Measurements from ENCODE around the gene PLXDC1. TPM values are rescaled to one million over a fixed set of nuclear protein-coding genes. Genes with fewer than 3 reads are reported as not detected.

PLXDC1 gene
- total and polyA plus RNA-seq, 2 of the 13 experiments (the other 11 are each of a cell fraction or from before 2014, with no cell fraction given), result not detected

DNA sequence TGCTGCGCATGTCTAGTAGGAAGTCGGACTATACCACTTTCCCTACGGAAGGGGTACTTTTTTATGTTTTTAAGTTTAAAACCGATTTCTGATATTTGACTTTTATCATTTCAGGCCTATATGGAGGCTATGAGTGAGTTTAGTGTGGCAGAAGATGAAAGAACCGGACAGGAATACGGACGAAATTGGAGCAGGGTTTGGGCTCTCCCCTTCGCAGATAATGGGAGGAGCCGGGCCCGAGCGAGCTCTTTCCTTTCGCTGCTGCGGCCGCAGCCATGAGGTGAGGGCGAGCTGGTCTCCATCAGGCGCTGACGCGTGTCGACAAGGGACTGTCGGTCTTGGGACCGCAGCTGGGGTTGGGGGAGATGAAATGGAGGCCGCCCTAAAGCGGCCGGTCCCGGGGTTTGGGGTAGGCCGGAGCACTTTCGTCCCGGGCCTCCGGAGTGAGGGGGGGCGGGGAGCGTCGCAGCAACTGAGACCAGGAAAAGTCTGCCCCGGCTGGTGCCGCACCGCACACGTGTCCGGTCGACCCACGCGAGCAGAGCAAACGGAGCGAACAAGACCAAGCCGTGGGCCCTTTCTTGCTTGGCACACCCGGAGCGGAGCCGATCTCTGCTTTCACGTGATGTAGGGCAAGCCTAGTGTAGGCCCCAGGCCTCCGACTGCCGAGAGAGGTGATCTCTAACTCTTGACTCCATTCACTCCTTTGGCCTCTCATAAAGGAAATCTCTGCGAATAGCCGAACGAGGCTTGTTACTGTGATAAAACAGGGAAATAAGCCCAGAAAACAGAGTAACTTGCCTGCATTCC, 48.8 kb upstream of the PLXDC1 start, which contains the start of gene RPL19 (continued):
- TF ChIP-seq GFI1 (CRISPR knock-in tag; IDR thresholded peaks at IDR 0.05; ENCODE audit: borderline replicate concordance) (peak; percentile 16; the same call in 1 of the 2 replicates), ZNF7 (CRISPR knock-in tag; IDR thresholded peaks at IDR 0.05) (peak; percentile 57; the same call in 1 of the 2 replicates), ATF7-NPFF (CRISPR knock-in tag; IDR thresholded peaks at IDR 0.05; ENCODE audit: low read depth) (0 out of 2 replicates have a peak, but pooled peaks have one; percentile 33), ZNF792 (CRISPR knock-in tag; IDR thresholded peaks at IDR 0.05) (0 out of 2 replicates have a peak, but pooled peaks have one; percentile 37), ZNF773 (CRISPR knock-in tag; IDR thresholded peaks at IDR 0.05; ENCODE audit: borderline replicate concordance) (0 out of 2 replicates have a peak, but pooled peaks have one; percentile 24), PHF8 (CRISPR knock-in tag; IDR thresholded peaks at IDR 0.05) (peak; percentile 98), DNMT3B (CRISPR knock-in tag; conservative IDR thresholded peaks at IDR 0.05) (no peak), ZNF20 (CRISPR knock-in tag; IDR thresholded peaks at IDR 0.05) (peak; percentile 87; the same call in 1 of the 2 replicates), HIVEP1 (CRISPR knock-in tag; IDR thresholded peaks at IDR 0.05) (peak; percentile 81; the same call in 1 of the 2 replicates), ZNF607 (CRISPR knock-in tag; IDR thresholded peaks at IDR 0.05; ENCODE audit: borderline replicate concordance) (peak; percentile 11; the same call in 1 of the 2 replicates), TEAD3 (CRISPR knock-in tag; optimal IDR thresholded peaks at IDR 0.05; ENCODE audit: borderline replicate concordance) (peak; percentile 28), REPIN1 (CRISPR knock-in tag; IDR thresholded peaks at IDR 0.05; ENCODE audit: borderline replicate concordance, low read depth) (no peak; the same call in 1 of the 2 replicates), ETV5 (CRISPR knock-in tag; IDR thresholded peaks at IDR 0.05; ENCODE audit: borderline replicate concordance) (0 out of 2 replicates have a peak, but pooled peaks have one; percentile 5), RFX3 (CRISPR knock-in tag; IDR thresholded peaks at IDR 0.05) (no peak), ZSCAN20 (CRISPR knock-in tag; IDR thresholded peaks at IDR 0.05; ENCODE audit: borderline replicate concordance) (no peak), ZNF839 (CRISPR knock-in tag; IDR thresholded peaks at IDR 0.05; ENCODE audit: borderline replicate concordance) (peak; percentile 59; the same call in 1 of the 2 replicates), PITX1 (CRISPR knock-in tag; IDR thresholded peaks at IDR 0.05) (peak; percentile 75; the same call in 1 of the 2 replicates)
- TF ChIP-seq, protein P1, sequence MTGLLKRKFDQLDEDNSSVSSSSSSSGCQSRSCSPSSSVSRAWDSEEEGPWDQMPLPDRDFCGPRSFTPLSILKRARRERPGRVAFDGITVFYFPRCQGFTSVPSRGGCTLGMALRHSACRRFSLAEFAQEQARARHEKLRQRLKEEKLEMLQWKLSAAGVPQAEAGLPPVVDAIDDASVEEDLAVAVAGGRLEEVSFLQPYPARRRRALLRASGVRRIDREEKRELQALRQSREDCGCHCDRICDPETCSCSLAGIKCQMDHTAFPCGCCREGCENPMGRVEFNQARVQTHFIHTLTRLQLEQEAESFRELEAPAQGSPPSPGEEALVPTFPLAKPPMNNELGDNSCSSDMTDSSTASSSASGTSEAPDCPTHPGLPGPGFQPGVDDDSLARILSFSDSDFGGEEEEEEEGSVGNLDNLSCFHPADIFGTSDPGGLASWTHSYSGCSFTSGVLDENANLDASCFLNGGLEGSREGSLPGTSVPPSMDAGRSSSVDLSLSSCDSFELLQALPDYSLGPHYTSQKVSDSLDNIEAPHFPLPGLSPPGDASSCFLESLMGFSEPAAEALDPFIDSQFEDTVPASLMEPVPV (CRISPR knock-in tag; IDR thresholded peaks at IDR 0.05), result peak; percentile 76; the same call in 1 of the 2 replicates
- TF ChIP-seq, protein P2, sequence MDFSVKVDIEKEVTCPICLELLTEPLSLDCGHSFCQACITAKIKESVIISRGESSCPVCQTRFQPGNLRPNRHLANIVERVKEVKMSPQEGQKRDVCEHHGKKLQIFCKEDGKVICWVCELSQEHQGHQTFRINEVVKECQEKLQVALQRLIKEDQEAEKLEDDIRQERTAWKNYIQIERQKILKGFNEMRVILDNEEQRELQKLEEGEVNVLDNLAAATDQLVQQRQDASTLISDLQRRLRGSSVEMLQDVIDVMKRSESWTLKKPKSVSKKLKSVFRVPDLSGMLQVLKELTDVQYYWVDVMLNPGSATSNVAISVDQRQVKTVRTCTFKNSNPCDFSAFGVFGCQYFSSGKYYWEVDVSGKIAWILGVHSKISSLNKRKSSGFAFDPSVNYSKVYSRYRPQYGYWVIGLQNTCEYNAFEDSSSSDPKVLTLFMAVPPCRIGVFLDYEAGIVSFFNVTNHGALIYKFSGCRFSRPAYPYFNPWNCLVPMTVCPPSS (IDR thresholded peaks at IDR 0.05), result no peak
- TF ChIP-seq, protein P3, sequence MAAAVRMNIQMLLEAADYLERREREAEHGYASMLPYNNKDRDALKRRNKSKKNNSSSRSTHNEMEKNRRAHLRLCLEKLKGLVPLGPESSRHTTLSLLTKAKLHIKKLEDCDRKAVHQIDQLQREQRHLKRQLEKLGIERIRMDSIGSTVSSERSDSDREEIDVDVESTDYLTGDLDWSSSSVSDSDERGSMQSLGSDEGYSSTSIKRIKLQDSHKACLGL (CRISPR knock-in tag; IDR thresholded peaks at IDR 0.05), result peak; percentile 87
- TF ChIP-seq, protein P4, sequence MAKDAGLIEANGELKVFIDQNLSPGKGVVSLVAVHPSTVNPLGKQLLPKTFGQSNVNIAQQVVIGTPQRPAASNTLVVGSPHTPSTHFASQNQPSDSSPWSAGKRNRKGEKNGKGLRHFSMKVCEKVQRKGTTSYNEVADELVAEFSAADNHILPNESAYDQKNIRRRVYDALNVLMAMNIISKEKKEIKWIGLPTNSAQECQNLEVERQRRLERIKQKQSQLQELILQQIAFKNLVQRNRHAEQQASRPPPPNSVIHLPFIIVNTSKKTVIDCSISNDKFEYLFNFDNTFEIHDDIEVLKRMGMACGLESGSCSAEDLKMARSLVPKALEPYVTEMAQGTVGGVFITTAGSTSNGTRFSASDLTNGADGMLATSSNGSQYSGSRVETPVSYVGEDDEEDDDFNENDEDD (CRISPR knock-in tag; IDR thresholded peaks at IDR 0.05; ENCODE audit: borderline replicate concordance), result peak; percentile 23; the same call in 1 of the 2 replicates
- TF ChIP-seq, protein P5, sequence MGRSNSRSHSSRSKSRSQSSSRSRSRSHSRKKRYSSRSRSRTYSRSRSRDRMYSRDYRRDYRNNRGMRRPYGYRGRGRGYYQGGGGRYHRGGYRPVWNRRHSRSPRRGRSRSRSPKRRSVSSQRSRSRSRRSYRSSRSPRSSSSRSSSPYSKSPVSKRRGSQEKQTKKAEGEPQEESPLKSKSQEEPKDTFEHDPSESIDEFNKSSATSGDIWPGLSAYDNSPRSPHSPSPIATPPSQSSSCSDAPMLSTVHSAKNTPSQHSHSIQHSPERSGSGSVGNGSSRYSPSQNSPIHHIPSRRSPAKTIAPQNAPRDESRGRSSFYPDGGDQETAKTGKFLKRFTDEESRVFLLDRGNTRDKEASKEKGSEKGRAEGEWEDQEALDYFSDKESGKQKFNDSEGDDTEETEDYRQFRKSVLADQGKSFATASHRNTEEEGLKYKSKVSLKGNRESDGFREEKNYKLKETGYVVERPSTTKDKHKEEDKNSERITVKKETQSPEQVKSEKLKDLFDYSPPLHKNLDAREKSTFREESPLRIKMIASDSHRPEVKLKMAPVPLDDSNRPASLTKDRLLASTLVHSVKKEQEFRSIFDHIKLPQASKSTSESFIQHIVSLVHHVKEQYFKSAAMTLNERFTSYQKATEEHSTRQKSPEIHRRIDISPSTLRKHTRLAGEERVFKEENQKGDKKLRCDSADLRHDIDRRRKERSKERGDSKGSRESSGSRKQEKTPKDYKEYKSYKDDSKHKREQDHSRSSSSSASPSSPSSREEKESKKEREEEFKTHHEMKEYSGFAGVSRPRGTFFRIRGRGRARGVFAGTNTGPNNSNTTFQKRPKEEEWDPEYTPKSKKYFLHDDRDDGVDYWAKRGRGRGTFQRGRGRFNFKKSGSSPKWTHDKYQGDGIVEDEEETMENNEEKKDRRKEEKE (IDR thresholded peaks at IDR 0.05), result no peak
